Stimulated activated CD8-positive, alpha-beta memory T cell treated with anti-CD3 and anti-CD28 coated beads, Interleukin-2, amount 100 ng/mL, for 48 hours (primary cell): ENCODE data around the gene FAM120AOS.

Experiments used
- DNase-seq, 2 donors: peaks; one replicate each; pipeline ENCODE4 v3.0.0-alpha.2; 2020; ENCODE audit warnings: low read depth in 2 of 2

FAM120AOS gene

DNA sequence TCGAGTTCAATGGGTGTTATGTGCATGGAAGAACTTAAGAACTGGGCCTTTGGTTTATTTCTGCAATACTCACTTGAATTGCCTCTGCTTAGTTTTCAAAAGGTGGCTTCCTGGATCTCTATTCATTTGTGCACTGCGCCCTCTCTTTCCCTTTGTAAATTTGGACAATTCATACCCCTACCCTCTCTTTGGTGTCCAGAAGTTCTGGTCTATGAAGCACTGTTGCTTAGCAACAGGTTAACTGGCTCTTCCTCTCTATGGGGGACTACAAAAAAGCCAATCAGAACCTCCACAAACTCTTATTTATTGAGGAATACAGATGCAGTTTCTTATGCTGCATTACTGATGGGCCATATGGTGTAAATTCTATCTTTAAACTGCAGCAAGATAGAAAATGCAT is 15.4 kb downstream of the FAM120AOS start:
- no peak for DNase-seq

DNA sequence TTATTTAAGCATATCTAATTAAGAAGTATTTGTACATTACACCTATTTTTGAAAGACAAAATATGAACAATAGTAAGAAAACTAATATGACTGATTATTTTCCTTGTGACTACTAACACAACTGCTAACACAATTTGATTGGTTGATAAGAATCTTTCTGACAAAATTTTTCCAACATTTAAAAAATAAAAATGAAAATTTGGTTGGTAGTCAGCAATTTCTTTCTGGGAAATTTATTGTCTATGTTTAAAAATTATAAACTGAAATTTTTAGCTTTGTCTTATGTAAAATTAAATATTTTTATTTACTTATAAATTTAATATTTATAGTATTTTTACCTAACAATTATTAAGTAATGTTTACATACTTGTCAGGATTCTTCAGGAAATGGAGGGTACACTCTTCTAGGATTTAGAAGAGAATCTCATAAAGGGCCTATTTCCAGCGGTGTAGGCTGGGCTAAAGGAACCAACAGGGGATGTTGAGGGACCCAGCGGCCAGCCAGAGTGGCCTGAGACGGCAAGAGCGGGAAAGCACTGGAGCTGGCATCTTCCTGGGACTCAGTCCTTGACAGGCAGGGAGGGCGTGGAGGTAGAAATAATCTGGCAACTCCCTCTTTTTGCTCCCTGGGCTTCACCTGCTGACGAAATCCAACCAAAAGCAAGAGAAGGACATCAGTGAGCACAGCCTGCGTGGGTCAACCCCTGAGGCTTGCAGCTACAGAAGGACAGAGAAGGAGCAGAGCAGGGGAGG is 16.6 kb downstream of the FAM120AOS start:
- DNase-seq, result no peak

DNA sequence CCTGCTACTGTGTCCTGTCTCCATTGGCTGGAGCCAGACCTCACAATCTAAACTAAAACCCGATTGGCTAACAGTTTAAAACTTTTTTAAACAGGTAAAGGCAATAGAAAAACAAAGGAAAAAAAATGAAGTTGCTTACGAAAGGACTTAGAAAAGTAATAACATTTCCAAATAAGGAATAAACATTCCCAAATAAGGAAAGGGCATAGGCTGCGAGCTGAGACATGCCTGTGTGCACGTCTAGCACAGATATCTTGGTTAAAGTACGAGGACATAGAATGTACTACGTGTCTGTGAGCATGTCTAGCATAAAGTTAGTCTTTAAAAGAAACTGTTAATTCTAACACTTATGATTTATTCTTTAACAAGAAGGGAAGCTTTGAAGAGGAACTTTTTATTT is 17.2 kb downstream of the FAM120AOS start:
- no peak for DNase-seq

DNA sequence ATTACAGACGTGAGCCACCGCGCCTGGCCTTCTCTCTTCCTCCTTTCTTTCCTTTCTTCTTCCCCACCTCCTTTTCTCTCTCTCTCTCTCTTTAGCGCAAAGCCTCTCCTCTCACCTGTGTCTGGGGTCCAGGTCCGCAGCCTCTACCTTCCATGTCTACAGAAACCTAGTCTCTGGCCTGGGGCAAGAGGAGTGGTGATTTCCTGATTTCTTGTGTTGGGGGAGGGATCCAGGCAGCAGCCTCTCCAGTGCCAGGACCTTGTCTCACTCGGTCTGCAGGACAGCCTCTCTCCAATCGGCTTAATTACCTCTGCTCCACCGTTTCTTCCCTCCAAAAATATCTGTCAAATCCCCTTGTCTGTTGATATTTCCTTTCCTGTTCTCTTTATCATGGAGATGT is 18.0 kb downstream of the FAM120AOS start:
- no peak for DNase-seq

DNA sequence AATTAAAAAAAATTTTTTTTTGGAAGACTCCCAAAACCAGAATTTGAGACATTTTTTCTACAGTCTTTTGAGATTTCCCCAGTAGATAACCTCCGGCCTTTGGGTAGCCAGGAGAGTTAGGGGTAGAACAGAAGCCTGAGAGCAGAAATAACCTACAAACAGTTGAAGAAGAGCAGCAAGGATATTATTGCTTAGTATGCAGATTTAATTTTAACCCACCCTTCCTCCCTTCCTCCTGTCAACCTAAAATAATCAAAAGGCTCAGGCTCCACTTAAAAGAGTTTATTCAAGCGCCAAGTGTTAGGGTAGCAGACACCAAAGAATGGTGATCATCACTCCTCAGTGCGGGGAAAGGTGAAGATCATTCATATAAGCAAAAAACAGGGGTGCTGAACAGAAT is 19.3 kb downstream of the FAM120AOS start:
- DNase-seq, result no peak

DNA sequence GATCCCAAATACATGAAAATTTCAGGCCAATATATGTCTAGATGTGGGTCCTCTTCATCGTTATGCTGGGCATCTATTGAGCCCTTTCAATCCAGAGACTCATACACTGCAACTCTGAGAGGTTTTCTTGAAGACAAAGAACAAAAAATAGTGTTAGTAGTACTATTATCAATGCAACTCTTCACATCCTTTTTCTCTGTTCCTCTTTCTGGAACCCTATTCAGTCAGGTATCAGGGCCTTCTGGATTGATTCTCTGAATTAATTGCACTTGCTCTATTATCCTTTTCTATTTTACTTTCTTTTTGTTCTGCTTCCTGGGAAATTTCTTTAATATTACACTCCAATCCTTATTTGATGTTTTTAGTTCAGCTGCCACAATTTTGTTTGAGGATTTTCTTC is 20.4 kb downstream of the FAM120AOS start:
- DNase-seq, result no peak

DNA sequence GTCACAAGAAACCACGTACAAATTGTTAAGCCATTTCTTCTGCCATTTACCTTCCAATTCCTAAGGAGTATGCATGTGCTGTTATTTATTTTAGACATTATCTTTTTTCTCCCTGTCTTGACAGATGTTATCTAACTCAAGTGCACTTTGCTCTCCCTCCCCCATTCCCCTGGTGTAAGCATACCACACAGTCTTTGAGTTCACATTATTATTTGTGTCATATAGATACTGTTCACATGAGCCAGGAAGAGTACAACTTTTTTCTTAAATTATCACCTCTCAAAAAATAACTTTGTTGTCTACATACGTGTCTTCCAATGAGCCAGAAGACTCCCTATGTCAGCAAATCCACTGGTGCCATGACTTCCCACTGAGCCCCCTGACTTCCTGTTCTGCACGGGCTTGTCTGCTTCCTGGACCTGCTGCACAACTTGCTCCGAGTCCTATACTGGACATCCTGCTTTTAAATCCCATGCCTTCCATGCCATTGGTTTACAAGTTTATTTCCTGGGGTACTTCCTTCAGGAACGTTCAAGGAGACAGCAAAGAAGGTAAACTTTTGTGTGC is 21.8 kb downstream of the FAM120AOS start:
- no peak for DNase-seq

DNA sequence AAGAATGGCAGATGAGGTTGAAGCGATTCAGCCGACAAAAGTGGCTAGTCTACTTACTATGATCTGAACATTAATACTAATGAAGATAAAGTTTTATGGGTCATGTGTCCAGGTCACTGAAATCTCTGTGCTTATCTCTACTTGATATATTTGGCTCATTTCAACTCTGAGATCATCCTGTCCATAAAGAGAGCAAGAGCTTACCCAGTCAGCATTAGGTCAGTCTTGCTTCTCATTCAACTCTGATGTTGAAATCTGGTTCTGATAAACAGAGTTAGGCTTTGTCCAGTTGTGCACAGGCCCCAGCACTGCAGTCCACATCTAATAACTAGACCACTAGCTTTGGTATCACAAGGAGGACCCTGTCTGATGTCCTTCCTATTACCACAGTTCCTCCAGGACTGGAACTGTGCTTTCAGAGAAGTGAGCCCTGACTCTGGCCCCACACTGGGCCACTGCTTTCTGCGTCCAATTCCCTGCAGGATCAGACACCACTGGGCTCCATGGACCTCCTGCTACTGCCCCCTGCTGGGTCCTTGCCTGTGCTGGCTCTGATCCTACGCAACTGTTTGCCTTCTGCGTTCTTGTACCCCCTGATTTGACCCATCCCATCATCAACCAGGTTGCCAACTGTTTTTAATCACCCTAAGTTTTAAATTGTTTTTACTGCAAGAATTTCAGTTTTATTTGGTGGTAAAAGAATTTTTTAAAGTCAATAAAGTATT is 25.6 kb downstream of the FAM120AOS start:
- no peak for DNase-seq

DNA sequence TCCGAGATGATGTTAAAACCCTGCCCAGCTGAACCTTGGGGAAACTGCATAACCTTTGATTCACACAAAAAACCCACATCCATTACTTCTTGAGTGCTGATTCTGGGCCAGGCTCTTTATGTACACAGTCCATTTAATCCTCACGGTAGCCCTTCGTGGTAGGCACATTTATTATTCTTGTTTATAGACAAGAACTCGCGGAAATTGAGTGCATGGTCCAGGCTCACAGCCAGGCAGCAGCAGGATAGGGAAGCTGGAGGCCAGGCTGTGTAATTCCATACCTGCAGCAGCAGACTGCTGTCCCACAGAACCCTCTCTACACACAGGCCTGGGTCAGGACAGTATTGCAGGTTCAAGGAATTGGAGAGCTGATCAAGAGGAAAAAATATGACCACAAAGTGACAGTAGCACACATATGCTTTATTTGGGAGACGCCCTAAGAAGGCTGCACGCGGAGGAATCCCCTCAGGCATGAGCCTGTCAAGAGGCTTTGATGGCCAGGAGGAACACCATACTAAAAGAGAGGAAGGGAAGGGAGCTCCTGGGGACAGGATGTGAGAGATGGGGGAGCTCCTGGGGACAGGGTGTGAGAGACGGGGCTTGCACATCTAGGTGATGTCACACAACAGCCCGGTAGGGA is 30.3 kb downstream of the FAM120AOS start:
- no peak for DNase-seq

DNA sequence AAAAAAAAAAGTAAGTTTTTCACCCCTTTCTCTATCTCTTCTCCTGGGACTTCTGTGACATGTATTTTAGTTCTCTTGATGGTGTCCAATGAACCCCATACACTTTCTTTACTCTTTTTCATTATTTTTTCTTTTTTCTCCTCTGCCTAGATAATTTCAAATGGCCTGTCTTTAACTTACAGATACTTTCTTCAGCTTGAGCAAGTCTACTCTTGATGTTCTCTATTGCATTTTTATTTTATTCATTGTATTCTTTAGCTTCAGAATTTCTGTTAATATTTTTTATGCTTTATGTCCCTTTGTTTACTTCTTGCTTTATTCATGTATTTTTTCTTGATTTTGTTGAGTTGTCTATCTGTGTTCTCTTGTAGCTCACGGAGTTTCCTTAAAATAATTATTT is 34.4 kb downstream of the FAM120AOS start:
- no peak for DNase-seq

DNA sequence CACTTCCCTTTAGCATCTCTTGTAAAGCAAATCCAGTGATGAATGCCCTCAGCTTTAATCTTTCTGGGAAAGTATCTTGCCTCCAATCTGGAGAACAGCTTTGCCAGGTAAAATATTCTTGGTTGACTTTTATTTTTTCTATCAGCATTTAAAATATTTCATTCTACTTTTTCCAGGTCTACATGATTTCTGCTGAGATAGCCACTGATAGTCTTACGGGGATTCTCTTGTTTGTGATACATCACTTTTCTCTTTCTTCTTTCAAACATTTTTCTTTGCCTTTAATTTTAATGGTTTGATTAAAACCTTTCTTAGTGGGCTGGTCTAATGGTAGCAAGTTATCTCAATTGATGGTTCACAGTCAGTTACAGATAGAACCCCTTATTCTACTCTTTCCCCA is 35.8 kb downstream of the FAM120AOS start:
- DNase-seq, result no peak

DNA sequence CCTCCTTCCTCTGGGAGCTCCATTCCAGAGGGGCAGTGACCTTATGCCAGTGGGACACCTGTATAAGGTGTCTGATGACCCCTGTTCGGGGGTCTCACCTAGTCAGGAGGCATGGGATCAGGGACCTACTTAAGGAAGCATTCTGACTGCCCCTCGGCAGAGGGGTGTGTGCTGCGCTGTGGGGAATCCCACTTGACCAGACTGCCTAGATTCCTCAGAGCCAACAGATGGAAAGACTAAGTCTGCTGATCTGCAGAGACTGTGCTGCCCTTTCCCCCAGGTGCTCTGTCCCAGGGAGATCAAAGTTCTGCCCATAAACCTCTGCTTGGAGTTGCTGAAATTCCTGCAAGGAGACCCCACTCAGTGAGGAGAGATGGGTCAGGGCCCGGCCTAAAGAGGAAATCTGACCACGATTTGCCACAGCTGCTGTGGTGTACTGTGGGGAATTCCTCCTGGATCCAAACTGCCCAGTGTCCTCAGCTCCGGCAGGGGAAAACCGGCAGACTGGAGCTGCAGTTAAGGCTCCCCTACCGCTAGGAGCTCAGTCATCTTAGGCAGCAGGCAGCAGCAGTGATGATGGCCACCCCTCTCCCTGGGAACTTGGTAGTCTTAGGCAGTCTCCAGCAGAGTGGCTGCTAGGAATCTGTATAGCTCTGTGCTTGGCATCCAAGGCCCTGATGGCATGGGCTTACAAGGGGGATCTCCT is 36.7 kb downstream of the FAM120AOS start:
- DNase-seq, result no peak

DNA sequence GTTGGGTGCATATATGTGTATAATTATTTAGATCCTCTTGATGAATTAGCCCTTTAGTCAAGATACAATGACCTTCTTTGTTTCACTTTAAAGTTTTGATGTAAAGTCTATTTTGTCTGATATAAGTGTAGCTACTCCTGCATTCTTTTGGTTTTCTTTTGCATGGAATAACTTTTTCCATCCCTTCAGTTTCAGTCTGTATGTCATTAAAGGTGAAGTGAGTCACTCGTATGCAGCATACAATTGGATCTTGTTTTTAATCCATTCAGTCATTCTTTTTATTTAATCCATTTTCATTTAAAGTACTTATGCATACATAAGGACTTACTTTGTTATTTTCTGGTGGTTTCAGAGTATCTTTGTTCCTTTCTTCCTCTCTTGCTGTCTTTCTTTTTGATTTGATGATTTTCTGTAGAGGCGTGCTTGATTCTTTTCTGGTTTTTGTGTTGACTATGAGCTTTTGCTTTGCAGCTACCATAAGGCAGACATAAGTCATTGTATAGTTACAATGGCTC is 38.1 kb downstream of the FAM120AOS start:
- no peak for DNase-seq

DNA sequence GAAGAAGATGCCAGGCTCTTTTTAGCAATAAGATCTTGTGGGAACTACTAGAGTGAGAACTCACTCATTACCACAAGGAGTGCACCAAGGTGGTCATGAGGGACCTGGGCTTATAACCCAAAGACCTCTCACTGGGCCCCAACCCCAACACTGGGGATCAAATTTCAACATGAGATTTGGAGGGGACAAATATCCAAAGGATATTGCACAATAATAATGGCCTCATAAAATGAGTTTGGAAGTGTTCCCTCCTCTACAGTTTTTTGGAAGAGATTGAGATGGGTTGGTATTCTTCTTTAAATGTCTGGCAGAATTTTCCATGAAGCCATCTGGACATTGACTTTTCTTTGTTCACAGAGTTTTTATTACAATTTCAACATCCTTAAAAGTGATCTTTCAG is 39.9 kb downstream of the FAM120AOS start:
- no peak for DNase-seq

DNA sequence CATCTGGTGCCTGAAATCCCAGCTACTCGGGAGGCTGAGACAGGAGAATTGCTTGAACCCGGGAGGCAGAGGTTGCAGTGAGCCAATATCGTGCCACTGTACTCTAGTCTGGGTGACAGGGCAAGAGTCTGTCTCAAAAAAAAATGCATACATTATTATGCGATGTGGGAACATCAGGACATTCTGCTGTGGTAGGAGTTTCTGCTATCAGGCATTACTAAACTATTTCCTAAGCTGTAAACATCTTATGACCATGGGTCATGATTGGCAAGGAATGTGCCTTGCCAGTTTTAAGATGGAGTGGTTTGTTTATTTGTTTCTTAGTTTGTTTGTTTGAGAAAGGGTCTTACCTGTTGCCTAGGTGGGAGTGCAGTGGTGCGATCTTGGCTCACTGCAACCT is 47.0 kb downstream of the FAM120AOS start:
- no peak for DNase-seq

DNA sequence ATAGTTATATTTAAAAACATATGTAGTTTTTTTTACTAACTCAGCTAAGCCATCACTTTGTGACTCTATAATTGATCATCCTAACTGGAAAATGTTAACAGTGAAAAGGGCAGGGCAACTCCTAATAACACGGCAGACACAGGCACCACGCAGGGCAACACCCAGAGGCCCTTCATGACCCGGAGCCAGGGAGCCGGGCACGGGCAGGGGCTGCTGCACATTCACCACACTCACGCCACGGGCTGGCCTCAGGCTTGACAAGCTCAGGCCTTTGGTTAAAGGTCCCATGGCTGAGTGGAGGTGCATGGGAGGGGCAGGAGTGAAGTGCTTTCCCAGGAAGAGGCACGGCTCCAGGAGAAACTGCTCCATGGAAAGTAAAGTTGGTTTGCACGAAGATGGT is 54.9 kb downstream of the FAM120AOS start:
- no peak for DNase-seq

DNA sequence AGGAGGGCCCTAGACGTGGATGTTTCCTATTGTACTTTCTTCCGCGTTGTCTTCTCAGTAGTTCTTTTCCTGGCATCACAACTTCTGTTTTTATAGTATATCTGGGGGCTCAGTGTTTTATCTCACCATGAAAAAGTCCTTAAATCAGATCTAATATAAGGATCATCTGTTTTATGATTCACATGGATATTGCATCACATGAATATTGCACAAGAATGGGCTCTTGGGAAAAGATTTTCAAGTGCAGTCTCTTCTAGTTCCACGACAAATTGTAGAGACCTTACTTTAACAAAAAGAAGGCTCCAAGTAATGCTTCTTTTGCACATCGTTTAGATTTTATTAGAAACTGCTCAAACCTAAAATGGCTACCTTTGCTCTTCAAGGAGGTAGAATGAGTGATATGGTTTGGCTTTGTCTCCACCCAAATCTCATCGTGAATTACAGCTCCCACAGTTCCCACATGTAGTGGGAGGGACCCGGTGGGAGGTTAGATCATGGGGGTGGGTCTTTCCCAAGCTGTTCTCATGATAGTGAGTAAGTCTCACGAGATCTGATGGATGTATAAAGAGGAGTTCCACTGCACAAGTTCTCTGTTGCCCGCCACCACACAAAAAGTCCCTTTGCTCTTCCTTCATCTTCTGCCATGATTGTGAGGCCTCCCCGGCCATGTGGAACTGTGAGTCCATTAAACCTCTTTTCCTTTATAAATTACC is 55.6 kb downstream of the FAM120AOS start:
- no peak for DNase-seq
